DND-41 (cell line): ENCODE results near the gene DNAJC3.

ENCODE experiments used
- CTCF ChIP-seq: IDR thresholded peaks from 2 replicates; pipeline ENCODE4 v1.5.1; 2012; ENCODE audit warnings: borderline replicate concordance, low read length, moderate library complexity, mild to moderate bottlenecking; ENCODE audit not compliant: poor library complexity, severe bottlenecking; ENCODE audit errors: extremely low read depth
- EZH2 ChIP-seq: IDR thresholded peaks from 3 replicates; pipeline ENCODE4 v1.6.1; 2012; ENCODE audit warnings: borderline replicate concordance, low read depth, mild to moderate bottlenecking, moderate library complexity, low read length, inconsistent platforms; ENCODE audit not compliant: severe bottlenecking

DNA sequence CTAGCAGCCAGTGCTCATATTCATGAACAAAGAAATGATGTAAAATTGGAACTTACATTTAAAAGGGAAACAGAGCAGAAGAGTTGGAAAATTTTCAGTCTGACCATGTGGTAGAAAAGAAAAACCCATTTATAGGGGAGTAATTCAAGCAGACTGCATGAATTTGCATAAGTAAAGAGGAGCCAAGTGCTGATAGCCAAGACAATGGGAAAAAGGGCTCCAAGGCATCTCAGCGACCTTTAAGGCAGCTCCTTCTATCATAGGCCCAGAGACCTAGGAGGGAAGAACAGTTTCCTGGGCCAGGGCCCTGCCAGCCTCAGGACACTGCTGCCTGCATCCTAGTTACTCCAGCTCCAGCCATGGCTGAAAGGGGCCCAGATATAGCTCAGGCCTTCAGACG, 7.5 kb downstream of the DNAJC3 start:
- no peak for TF ChIP-seq CTCF
- TF ChIP-seq EZH2: no peak
